Panc1 (cell line): ENCODE measurements around the gene RAI1. TPM values are rescaled to one million over a fixed set of nuclear protein-coding genes. Genes with fewer than 3 reads are reported as not detected.

Experiments
- ATAC-seq: fragments of 200-7000 bp; cut with Tn5 transposase; 2 replicates; pipeline ENCODE4 v1.9.1; 2020; ENCODE audit warnings: mild to moderate bottlenecking, moderate library complexity
- BruUV-seq: library from RNA; stranded (reverse); fragments of 400-500 nt; replicated peaks from 2 replicates; lab custom pipeline; 2021; lab: Mats Ljungman, UMichigan
- CTCF ChIA-PET: fragments of 300-600 bp; sonication (Branson Sonifier 250); formaldehyde crosslinking; loops from one replicate; lab custom pipeline; 2022; ENCODE audit warnings: antibody characterized with exemption; lab: Charles Lee
- POLR2A ChIA-PET: fragments of 300-600 bp; sonication (Branson Sonifier 250); formaldehyde crosslinking; loops from one replicate; lab custom pipeline; 2022; ENCODE audit warnings: antibody characterized with exemption; lab: Charles Lee
- DNase-seq: peaks from one replicate; pipeline ENCODE4 v3.0.0-alpha.2; 2010; ENCODE audit warnings: low read depth, low spot score
- H3K27ac ChIP-seq: 2 replicates; pipeline ENCODE4 v1.5.1; 2011; ENCODE audit warnings: mild to moderate bottlenecking, low read length, inconsistent platforms
- H3K27me3 ChIP-seq: fragments of 200-500 bp; sonication (Bioruptor generic); 2 replicates; pipeline ENCODE4 v1.6.0; 2014; ENCODE audit warnings: low read length, inconsistent platforms; ENCODE audit not compliant: control insufficient read depth, insufficient read depth
- H3K36me3 ChIP-seq: fragments of 200-500 bp; sonication (Bioruptor generic); 2 replicates; pipeline ENCODE4 v1.5.1; 2014; ENCODE audit warnings: inconsistent platforms, mild to moderate bottlenecking, low read length, moderate library complexity; ENCODE audit not compliant: control insufficient read depth, insufficient read depth
- H3K4me1 ChIP-seq: 2 replicates; pipeline ENCODE4 v1.5.1; 2011; ENCODE audit warnings: inconsistent platforms, mild to moderate bottlenecking, low read length, moderate library complexity; ENCODE audit not compliant: control insufficient read depth, insufficient read depth
- H3K4me3 ChIP-seq, 2 experiments: 2 replicates each; pipeline ENCODE4 v1.5.1; 2011 to 2012; ENCODE audit warnings: low read depth in 2 of 2, low read length in 2 of 2, mild to moderate bottlenecking in 2 of 2, inconsistent platforms in 1 of 2, moderate library complexity in 1 of 2
- H3K9me3 ChIP-seq: fragments of 200-500 bp; sonication (Bioruptor generic); 2 replicates; pipeline ENCODE4 v1.5.1; 2014; ENCODE audit warnings: low read depth, mild to moderate bottlenecking, inconsistent platforms, low read length, moderate library complexity; ENCODE audit not compliant: control insufficient read depth, insufficient read depth
- CTCF ChIP-seq: fragments of 450-650 bp; IDR thresholded peaks from 2 replicates; pipeline ENCODE4 v1.5.1; 2017; ENCODE audit warnings: mild to moderate bottlenecking
- POLR2AphosphoS5 ChIP-seq: IDR thresholded peaks from 2 replicates; pipeline ENCODE4 v1.6.1; 2012; ENCODE audit warnings: mild to moderate bottlenecking, low read depth, low read length, moderate library complexity
- SIN3A ChIP-seq: IDR thresholded peaks from 2 replicates; pipeline ENCODE4 v1.6.1; 2012; ENCODE audit warnings: low read depth, mild to moderate bottlenecking, low read length, moderate library complexity, borderline replicate concordance; ENCODE audit not compliant: insufficient read depth
- TCF7L2 ChIP-seq: IDR thresholded peaks from 2 replicates; pipeline ENCODE4 v1.6.1; 2011; ENCODE audit warnings: mild to moderate bottlenecking, low read depth, low read length, inconsistent platforms
- in situ Hi-C: cut with HindIII; loops from 2 replicates; pipeline ENCODE4 v1.10.0; 2016; ENCODE audit warnings: low sequenced_read_pairs, low pct_unique_long_range_greater_than_20kb
- intact Hi-C: fragments of 100-400 bp; cut with micrococcal nuclease; formaldehyde crosslinking; loops from one replicate; pipeline ENCODE4 v1.10.0; 2022; ENCODE audit not compliant: unreplicated experiment
- total RNA-seq: library from RNA; stranded (reverse); gene quantifications from one replicate; pipeline ENCODE4 v1.2.1, GENCODE V29; 2021; ENCODE audit not compliant: unreplicated experiment
- TF ChIP-seq, protein P1 (sequence below), 2 experiments: IDR thresholded peaks; 2 replicates each; pipeline ENCODE4 v1.6.1; 2011 to 2012; ENCODE audit warnings: low read depth in 2 of 2, control low read depth in 1 of 2, low read length in 1 of 2, mild to moderate bottlenecking in 1 of 2, moderate library complexity in 1 of 2; ENCODE audit not compliant: insufficient read depth in 1 of 2

RAI1 gene
- total RNA-seq, 1 experiment from 2014 or later = 51.0 TPM

DNA sequence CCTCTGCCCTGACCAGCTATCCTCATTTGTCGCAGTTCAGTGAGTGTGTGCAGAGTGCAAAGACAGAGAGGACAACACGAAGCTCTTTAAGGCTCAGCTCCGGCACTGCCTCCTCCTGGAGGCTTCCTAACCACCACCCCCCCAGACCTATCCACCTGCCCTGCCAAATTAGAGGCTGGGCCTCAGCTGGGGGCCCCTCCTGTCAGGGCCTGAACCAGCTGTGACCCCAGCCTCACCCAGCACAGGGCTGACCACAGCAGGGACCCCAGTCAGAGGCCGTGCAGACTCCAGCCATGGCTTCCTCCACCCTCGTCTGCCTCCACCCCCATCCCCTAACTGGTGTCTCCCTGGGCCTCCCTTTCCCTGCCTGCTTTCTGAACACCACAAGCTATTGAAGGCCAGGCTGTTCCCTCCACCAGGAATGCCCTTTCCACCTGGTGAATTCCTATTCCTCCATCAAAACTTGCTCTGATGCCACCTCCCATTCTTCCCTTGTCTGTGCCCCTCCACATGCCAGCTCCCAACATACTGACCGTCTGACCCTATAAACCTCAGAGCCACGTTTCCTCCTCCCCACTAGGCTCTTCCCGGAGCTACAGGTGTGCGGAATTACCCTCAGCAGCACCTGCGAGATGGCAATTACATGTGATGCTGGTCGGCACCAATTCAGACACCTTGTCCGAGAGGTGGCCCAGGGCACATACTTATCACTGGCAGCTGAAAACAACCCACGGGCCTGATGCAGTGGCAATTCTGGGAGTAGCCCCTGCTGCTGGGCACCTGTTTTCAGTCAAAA, 146.8 kb downstream of the RAI1 start:
- CTCF ChIA-PET = no interaction called here
- no peak for TF ChIP-seq CTCF
- TF ChIP-seq SIN3A = no peak
- TF ChIP-seq POLR2AphosphoS5 = no peak
- TF ChIP-seq TCF7L2 = no peak
- TF ChIP-seq, protein P1, sequence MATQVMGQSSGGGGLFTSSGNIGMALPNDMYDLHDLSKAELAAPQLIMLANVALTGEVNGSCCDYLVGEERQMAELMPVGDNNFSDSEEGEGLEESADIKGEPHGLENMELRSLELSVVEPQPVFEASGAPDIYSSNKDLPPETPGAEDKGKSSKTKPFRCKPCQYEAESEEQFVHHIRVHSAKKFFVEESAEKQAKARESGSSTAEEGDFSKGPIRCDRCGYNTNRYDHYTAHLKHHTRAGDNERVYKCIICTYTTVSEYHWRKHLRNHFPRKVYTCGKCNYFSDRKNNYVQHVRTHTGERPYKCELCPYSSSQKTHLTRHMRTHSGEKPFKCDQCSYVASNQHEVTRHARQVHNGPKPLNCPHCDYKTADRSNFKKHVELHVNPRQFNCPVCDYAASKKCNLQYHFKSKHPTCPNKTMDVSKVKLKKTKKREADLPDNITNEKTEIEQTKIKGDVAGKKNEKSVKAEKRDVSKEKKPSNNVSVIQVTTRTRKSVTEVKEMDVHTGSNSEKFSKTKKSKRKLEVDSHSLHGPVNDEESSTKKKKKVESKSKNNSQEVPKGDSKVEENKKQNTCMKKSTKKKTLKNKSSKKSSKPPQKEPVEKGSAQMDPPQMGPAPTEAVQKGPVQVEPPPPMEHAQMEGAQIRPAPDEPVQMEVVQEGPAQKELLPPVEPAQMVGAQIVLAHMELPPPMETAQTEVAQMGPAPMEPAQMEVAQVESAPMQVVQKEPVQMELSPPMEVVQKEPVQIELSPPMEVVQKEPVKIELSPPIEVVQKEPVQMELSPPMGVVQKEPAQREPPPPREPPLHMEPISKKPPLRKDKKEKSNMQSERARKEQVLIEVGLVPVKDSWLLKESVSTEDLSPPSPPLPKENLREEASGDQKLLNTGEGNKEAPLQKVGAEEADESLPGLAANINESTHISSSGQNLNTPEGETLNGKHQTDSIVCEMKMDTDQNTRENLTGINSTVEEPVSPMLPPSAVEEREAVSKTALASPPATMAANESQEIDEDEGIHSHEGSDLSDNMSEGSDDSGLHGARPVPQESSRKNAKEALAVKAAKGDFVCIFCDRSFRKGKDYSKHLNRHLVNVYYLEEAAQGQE (IDR thresholded peaks at IDR 0.05; ENCODE audit: insufficient read depth in 1 of 2, low read depth in 2 of 2, low read length in 1 of 2) = no peak
- in situ Hi-C loops (no loop called here), intact Hi-C loops (loop anchor here (10.0 kb wide), 1 partner anchor 207 kb away; the partner anchor contains the start of genes ATPAF2 and GID4)
- peaks cover 53% of the 10 kb centered on the region for H3K4me1 ChIP-seq
- H3K36me3 ChIP-seq = 0 out of 2 replicates have a peak, but pooled peaks cover 2% of the 10 kb centered on the region
- peak overlapping the region; percentile 51; the same call in 1 of the 2 replicates for H3K27ac ChIP-seq
- POLR2A ChIA-PET = interaction anchor here (1.9 to 2.6 kb wide), 2 partner anchors 8 to 10 kb away, joined by 7 to 8 read pairs; no protein-coding TSS in a partner anchor
- no peak overlapping the region for H3K4me3 ChIP-seq
- ATAC-seq = no peak
- no peak for DNase-seq
- H3K27me3 ChIP-seq = no peaks in the 10 kb centered on the region
- H3K9me3 ChIP-seq = no peaks in the 10 kb centered on the region
- BruUV-seq = no TSS peak

GRCh38 chr17:17830269-17830567, 149.0 kb downstream of the RAI1 start:
- peaks cover 52% of the 10 kb centered on the region for H3K4me1 ChIP-seq
- BruUV-seq = no TSS peak
- no peaks in the 10 kb centered on the region for H3K9me3 ChIP-seq
- no peak overlapping the region for H3K27ac ChIP-seq
- ATAC-seq = no peak
- H3K4me3 ChIP-seq = no peak overlapping the region
- POLR2A ChIA-PET = interaction anchor here (0.7 kb wide), 1 partner anchor 27 kb away, joined by 3 read pairs; no protein-coding TSS in a partner anchor
- 0 out of 2 replicates have a peak, but pooled peaks cover 2% of the 10 kb centered on the region for H3K36me3 ChIP-seq
- CTCF ChIA-PET = no interaction called here
- DNase-seq = no peak
- in situ Hi-C loops = no loop called here
- H3K27me3 ChIP-seq = no peaks in the 10 kb centered on the region
- intact Hi-C loops = no loop called here
- no peak for TF ChIP-seq CTCF
- no peak for TF ChIP-seq TCF7L2
- TF ChIP-seq, protein P1 (IDR thresholded peaks at IDR 0.05; ENCODE audit: insufficient read depth in 1 of 2, low read depth in 2 of 2, low read length in 1 of 2) = no peak
- TF ChIP-seq POLR2AphosphoS5 = no peak
- TF ChIP-seq SIN3A = no peak
